ENCODE measurements around the gene SLC7A6.

Gene SLC7A6

DNA sequence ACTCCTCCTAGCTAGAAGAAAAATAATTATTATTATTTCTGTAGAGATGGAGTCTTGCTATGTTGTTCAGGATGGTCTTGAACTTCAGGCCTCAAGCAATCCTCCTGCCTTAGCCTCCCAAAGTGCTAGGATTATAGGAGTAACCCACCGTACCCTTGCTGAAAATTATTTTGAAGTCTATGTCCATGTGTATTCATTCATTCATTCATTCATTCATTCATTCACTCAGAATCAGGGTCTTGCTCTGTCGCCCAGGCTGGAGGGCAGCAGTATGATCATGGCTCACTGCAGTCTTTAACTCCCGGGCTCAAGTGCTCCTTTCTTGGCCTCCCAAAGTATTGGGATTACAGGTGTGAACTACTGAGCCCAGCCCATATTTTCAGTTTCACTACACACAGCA lies 42.3 kb downstream of the SLC7A6 start:
- DNase-seq (ENCODE audit: low read depth): no peak

GRCh38 chr16:68309799-68310198 lies 45.5 kb downstream of the SLC7A6 start:
- DNase-seq (ENCODE audit: low read depth): no peak

DNA sequence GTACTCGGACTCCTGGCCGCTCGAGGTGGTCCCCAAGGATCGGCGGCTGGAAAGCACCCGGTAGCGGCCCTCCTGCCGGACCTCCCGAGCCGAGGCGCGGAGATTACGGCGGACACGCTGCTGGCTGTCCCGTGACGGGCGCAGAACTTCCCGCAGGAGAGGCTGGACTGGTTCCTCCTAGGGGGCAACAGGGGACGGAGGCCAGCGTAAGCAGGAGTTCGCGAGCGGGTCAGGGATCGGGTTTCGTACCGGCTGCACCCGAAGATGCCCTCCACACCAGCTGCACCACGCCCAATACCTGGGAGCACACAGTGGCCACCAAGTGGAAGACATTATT lies 46.1 kb downstream of the SLC7A6 start:
- no peak for DNase-seq (ENCODE audit: low read depth)

DNA sequence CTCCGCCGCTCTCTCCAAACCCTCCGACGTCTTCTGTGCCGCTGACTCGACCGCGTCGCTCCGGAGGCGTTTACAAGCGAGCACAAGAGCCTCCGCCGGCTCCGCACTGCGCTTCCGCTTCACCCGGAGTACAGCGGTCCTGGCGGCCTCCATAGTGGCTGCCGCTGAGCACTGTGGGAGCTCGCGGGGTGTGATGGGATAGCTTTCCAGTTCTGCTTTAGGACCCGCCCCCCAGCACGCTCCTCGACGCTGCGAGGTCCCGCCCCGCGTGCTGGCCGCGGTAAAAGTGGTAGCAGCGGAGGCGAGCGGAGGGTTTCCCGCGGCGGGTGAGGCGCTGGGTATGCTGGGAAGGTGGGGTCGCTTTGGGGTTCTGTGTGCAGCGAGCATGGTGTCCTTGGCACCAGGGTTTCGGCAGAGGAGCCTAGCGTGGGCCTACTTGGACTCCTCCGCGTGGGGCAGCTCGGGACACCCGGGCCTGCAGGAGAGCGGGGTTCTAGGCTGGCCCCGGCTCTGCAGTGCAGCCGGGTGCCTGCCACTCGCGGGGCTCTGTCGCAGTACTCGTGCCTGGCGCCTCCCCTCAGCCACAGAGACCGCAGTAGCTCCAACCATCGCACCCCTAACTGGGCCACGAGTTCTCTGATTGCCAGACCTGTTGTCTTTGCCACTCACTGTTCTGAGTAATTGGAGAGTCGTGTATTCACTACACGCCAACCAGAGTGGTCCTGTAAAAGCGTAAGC lies 46.6 kb downstream of the SLC7A6 start, which contains the start of the genes PRMT7 and SLC7A6OS:
Gene PRMT7 (plus strand): TSS at position 246 of the 738 bp plus-strand sequence. CDS start 4,961 bp downstream, outside the sequence.
Gene SLC7A6OS (minus strand): TSS at position 173 of the 738 bp plus-strand sequence. CDS start 20 bp downstream, at position 153.
- DNase-seq (ENCODE audit: low read depth): peak; percentile 71

GRCh38 chr16:68313116-68313515 lies 48.8 kb downstream of the SLC7A6 start:
- no peak for DNase-seq (ENCODE audit: low read depth)

- no peak for DNase-seq (ENCODE audit: low read depth)
Observed at GRCh38 chr16:68319185-68319908, 55.0 kb downstream of the SLC7A6 start.

DNA sequence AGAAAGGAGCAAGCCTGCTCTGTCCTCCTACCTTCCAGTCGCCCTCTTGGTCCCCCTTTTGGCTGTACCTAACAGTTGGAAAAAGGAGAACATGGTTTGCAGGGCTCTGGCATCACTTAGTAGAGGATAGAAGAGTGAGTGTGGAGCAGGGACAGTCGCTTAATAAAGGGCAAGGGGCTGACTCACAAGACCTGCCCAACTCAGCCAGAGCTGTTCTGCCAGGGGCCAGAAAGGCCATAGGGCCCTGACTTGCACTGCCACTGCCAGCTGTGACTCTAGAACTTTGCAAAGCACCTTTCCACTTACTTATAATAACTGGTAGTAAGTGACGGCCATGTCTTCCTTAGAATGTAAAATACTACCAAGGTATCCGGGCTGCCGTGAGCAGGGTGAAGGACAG lies 60.0 kb downstream of the SLC7A6 start:
- DNase-seq (ENCODE audit: low read depth): no peak

DNA sequence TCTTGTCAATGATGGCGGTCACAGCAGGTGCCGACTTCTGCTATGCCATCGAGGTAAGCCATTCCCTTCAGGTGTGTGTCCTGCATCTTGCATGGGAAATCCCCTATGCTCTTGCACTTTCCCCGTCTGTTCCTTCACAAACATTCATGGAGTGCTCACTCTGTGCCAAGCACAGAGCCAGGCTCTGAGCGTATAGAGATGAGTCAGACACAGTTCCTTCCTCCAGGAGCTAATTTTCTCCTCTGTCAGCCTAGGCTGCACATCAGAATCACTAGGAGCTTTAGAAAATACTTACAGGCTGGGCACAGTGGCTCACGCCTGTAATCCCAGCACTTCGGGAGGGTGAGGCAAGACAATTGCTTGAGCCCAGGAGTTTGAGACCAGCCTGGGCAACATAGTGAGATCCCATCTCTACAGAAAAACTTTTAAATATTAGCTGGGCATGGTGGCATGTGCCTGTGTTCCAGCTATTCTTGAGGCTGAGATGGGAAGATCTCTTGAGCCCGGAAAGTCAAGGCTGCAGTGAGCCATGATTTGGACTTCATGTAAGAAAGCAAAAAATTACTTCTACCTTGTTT lies 60.5 kb downstream of the SLC7A6 start:
- no peak for DNase-seq (ENCODE audit: low read depth)

DNA sequence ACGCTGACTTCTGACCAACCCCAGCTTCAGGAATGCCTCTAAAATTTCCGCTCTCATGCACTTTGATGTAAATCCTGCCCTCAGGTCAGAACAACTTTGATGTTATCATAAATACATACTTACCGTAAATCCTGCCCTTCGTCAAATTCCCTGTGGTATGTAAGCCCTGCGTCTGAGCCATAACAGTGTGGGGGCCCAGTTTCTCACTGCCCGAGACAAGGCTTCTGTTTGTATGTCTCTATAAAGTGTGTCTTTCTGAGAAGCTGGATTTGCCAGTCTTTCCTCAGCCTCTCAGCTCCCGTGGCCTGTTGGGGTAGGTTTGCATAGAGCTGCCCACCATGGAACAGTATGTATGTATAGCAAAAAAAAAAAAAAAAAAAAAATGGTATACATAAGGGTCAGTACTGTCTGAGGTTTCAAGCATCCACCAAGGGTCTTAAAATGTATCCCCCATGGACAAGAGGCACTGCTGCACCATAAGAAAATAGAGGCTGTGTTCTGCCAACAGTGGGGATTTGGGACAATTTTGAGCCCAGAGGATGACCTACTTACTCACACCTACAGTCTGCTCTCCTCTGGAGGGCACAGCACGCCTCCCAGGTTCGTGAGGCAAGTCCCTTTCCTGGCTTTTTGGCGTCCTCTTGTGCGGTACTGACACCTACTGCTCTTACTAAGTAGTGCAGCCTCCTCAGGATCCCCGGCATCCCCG lies 64.0 kb downstream of the SLC7A6 start:
- DNase-seq (ENCODE audit: low read depth): peak; percentile 34

GRCh38 chr16:68328860-68329390 lies 64.6 kb downstream of the SLC7A6 start:
- no peak for DNase-seq (ENCODE audit: low read depth)

- DNase-seq (ENCODE audit: low read depth): no peak
Observed at GRCh38 chr16:68331879-68332410, 67.6 kb downstream of the SLC7A6 start.

- no peak for DNase-seq (ENCODE audit: low read depth)
Observed at GRCh38 chr16:68332411-68333121, 68.2 kb downstream of the SLC7A6 start.

DNA sequence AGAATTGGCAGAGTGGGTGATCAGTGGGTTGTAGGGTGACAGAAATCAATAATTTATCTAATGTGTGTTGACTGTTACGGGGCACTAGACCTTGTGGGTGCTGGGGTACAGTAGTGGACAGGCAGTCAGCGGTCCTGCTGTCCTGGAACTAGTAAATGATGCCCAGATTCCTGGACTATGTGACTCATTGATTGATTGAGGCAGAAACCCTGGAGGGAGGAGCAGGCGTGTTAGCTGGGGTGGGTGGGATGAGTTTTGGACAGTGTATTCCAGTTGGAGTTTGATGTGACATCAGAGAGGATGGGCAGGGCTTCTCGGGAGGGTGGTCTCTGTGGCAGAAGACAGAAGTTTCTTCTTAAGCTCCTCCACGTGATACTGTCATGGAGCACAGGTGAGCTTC lies 70.8 kb downstream of the SLC7A6 start:
- DNase-seq (ENCODE audit: low read depth): no peak

- no peak for DNase-seq (ENCODE audit: low read depth)
Observed at GRCh38 chr16:68338326-68339119, 74.2 kb downstream of the SLC7A6 start.

DNA sequence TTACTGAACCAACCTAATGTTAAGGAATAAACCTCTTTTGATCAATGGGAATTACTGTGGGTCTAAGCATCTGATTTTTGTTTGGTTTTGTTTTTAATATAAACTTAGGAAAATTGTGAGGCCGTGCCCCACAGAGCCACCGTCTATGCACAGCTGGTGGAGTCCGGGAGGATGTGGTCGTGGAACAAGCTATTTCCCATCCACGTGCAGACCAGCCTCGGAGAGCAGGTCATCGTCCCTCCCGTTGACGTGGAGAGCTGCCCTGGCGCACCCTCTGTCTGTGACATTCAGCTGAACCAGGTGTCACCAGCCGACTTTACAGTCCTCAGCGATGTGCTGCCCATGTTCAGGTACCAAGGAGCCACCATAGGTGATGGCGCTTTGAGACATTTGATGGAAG lies 74.9 kb downstream of the SLC7A6 start:
- DNase-seq (ENCODE audit: low read depth): no peak

DNA sequence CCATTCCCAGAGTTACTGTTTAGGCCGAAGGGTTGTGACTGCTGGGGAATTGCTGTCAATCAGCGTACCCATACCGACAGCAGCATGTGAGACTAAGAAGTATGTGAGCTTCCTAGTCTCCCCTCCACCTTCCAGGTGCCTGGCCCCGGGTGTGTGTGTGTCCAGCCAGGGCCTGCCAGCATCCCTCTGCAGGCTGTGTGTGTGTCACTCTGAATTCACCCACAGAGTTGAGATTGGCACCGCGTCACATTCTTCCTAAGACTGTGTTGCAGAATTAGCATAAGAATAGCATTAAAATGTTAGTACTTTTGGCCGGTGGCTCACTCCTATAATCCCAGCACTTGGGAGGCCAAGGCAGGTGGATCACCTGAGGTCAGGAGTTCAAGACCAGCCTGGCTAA lies 78.3 kb downstream of the SLC7A6 start:
- no peak for DNase-seq (ENCODE audit: low read depth)

DNA sequence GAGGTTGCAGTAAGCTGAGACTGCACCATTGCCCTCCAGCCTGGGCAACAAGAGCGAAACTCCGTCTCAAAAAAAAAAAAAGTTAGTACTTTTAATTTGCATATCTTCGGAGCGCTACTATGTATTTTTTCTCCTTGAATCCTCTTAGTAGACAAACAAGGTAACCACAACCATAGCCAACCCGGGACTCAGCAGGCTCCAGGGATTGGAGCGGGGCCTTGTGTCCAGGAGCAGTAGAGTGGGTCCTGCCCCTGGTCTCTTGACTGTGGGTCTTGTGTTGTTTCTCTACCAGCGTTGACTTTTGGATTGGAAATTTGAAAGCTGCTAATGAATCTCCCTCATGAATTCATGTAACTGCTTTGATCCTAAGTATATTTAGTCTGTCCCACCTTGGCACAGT lies 78.8 kb downstream of the SLC7A6 start:
- DNase-seq (ENCODE audit: low read depth): no peak

DNA sequence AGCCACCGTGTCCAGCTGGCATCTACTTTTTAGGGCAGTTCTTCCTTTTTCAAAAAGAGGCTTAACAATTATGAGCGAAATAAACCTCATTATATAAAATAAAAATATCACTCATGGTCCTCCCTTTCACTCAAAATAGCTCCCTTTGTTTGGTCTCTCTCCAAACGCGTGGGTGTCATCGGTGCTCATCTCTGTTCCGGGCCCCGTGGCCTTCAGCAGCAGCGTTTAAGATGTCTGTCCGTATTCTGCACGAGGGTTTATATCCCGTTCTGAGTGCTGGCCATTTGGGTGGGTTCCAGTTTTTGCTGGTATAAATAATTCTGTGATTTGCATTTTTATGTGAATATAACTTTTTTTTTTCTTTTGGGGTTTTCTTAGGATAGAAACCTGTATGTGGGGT lies 79.9 kb downstream of the SLC7A6 start:
- DNase-seq (ENCODE audit: low read depth): no peak

DNA sequence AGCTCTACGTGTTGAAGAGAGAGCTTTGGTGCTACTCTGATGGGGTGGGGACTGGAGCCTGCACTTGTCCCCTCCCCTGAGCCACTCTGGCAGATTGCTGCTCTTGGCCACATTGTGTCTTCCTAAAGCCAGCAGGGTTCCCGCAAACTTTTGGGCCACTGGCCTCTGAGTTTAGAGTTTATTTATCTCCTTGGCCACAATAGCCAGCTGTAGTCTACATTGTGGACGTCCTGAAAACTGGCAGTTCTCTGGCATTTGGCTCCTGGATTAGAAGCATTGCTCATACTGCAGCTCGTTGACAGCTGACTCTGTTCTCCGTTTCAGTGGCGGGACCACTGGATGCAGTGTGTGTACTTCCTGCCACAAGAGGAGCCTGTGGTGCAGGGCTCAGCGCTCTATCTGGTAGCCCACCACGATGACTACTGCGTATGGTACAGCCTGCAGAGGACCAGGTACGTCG lies 81.1 kb downstream of the SLC7A6 start:
- DNase-seq (ENCODE audit: low read depth): no peak

DNA sequence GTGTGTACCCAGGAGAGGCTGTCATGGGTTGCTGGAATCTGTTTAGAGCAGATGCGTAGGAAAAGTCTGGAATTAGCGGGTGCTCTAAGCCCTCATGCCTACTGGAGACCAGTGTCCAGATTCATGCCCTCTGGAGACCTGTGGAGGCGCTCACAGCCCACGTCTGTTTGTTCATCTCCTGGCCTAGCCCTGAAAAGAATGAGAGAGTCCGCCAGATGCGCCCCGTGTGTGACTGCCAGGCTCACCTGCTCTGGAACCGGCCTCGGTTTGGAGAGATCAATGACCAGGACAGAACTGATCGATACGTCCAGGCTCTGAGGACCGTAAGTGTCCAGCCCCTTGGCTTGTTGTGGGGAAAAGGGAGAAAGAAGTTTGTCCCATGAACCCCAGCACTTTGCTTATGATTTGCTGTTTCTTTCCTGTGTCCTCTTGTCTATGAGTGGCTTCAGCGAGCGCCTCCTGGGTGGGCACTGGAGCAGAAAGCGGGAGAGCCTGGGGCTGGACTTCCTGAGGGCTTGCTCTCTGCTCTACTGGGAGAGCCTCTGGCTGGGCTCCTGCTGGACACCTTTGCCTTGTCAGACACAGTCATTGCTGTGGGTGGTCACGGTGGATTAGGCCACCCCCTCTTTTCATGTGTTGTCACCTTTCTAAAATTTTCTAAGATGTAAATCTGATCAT lies 81.8 kb downstream of the SLC7A6 start:
- DNase-seq (ENCODE audit: low read depth): no peak
